Effector memory CD4-positive, alpha-beta T cell (primary cell): ENCODE data around the gene PCBP4.

ENCODE experiments used
- DNase-seq, 3 donors: peaks; one replicate each; pipeline ENCODE4 v3.0.0-alpha.2; 2020
- H3K27ac ChIP-seq: 2 replicates; pipeline ENCODE4 v1.7.0; 2013; ENCODE audit warnings: mild to moderate bottlenecking, low read length, moderate library complexity; ENCODE audit not compliant: insufficient read depth, poor library complexity, severe bottlenecking
- H3K27me3 ChIP-seq: replicated peaks from 2 replicates; pipeline ENCODE4 v1.7.0; 2013; ENCODE audit warnings: mild to moderate bottlenecking, low read length; ENCODE audit not compliant: insufficient read depth, control insufficient read depth, poor library complexity, severe bottlenecking
- H3K36me3 ChIP-seq: 2 replicates; pipeline ENCODE4 v1.7.0; 2013; ENCODE audit warnings: mild to moderate bottlenecking, low read length, moderate library complexity; ENCODE audit not compliant: control insufficient read depth, insufficient read depth
- H3K4me1 ChIP-seq: 2 replicates; pipeline ENCODE4 v1.7.0; 2013; ENCODE audit warnings: low read length, mild to moderate bottlenecking; ENCODE audit not compliant: control insufficient read depth, insufficient read depth, poor library complexity, severe bottlenecking
- H3K4me3 ChIP-seq: 2 replicates; pipeline ENCODE4 v1.7.0; 2013; ENCODE audit warnings: low read length, low read depth, mild to moderate bottlenecking; ENCODE audit not compliant: insufficient read depth, poor library complexity, severe bottlenecking
- H3K9me3 ChIP-seq: 2 replicates; pipeline ENCODE4 v1.7.0; 2013; ENCODE audit warnings: mild to moderate bottlenecking, low read length, moderate library complexity; ENCODE audit not compliant: control insufficient read depth

The PCBP4 gene

GRCh38 chr3:51974277-51974962 lies 7.2 kb upstream of the PCBP4 start:
- Histone ChIP-seq H3K27ac (peak overlapping the region; percentile 64), H3K4me1 (peaks cover 12% of the 10 kb centered on the region), H3K27me3 (no peaks in the 10 kb centered on the region), H3K9me3 (no peaks in the 10 kb centered on the region), H3K4me3 (peak overlapping the region; percentile 94), H3K36me3 (no peaks in the 10 kb centered on the region)
- no peak for DNase-seq

- no peak for DNase-seq
- Histone ChIP-seq H3K27me3 (no peaks in the 10 kb centered on the region), H3K27ac (no peak overlapping the region), H3K4me1 (peaks cover 17% of the 10 kb centered on the region), H3K9me3 (no peaks in the 10 kb centered on the region), H3K36me3 (no peaks in the 10 kb centered on the region), H3K4me3 (no peak overlapping the region)
These were observed 4.1 kb upstream of the PCBP4 start for GRCh38 chr3:51971350-51971749.

GRCh38 chr3:51970606-51971300 lies 3.5 kb upstream of the PCBP4 start:
- Histone ChIP-seq H3K27ac (no peak overlapping the region), H3K4me3 (no peak overlapping the region), H3K27me3 (no peaks in the 10 kb centered on the region), H3K9me3 (no peaks in the 10 kb centered on the region), H3K36me3 (no peaks in the 10 kb centered on the region), H3K4me1 (peaks cover 23% of the 10 kb centered on the region)
- no peak for DNase-seq

- Histone ChIP-seq H3K36me3 (no peaks in the 10 kb centered on the region), H3K9me3 (no peaks in the 10 kb centered on the region), H3K4me3 (no peak overlapping the region), H3K27me3 (no peaks in the 10 kb centered on the region), H3K4me1 (peaks cover 23% of the 10 kb centered on the region), H3K27ac (no peak overlapping the region)
- no peak for DNase-seq
These were observed 2.6 kb upstream of the PCBP4 start for GRCh38 chr3:51969841-51970240.

- Histone ChIP-seq H3K27me3 (no peaks in the 10 kb centered on the region), H3K4me1 (peaks cover 18% of the 10 kb centered on the region), H3K36me3 (no peaks in the 10 kb centered on the region), H3K27ac (no peak overlapping the region), H3K9me3 (no peaks in the 10 kb centered on the region), H3K4me3 (no peak overlapping the region)
- no peak for DNase-seq
These were observed 1.8 kb upstream of the PCBP4 start for GRCh38 chr3:51968883-51969678.

GRCh38 chr3:51968170-51968775 lies 1.0 kb upstream of the PCBP4 start:
- peak overlapping the region; percentile 44 for H3K27ac ChIP-seq

GRCh38 chr3:51966922-51967383 lies 301 bp downstream of the PCBP4 start:
- Histone ChIP-seq H3K9me3 (no peaks in the 10 kb centered on the region), H3K4me1 (peaks cover 16% of the 10 kb centered on the region)

More at GRCh38 chr3:51968170-51968775, 1.0 kb upstream of the PCBP4 start:
- peak overlapping the region; percentile 48 for H3K4me3 ChIP-seq
- no peaks in the 10 kb centered on the region for H3K27me3 ChIP-seq
- H3K36me3 ChIP-seq, result no peaks in the 10 kb centered on the region
- H3K4me1 ChIP-seq, result peaks cover 16% of the 10 kb centered on the region
- DNase-seq, result no peak
- no peaks in the 10 kb centered on the region for H3K9me3 ChIP-seq

GRCh38 chr3:51966486-51966885 lies 768 bp downstream of the PCBP4 start:
- Histone ChIP-seq H3K27me3 (no peaks in the 10 kb centered on the region), H3K4me3 (peak overlapping the region; percentile 53), H3K9me3 (no peaks in the 10 kb centered on the region), H3K27ac (peak overlapping the region; percentile 55), H3K36me3 (no peaks in the 10 kb centered on the region), H3K4me1 (peaks cover 16% of the 10 kb centered on the region)
- no peak for DNase-seq

More at GRCh38 chr3:51966922-51967383, 301 bp downstream of the PCBP4 start:
- Histone ChIP-seq H3K36me3 (no peaks in the 10 kb centered on the region), H3K27me3 (no peaks in the 10 kb centered on the region), H3K4me3 (peak overlapping the region; percentile 53), H3K27ac (peak overlapping the region; percentile 55)
- DNase-seq, result no peak

GRCh38 chr3:51966016-51966415 lies 1.2 kb downstream of the PCBP4 start:
- no peak for DNase-seq
- peaks cover 16% of the 10 kb centered on the region for H3K4me1 ChIP-seq
- no peak overlapping the region for H3K27ac ChIP-seq
- no peaks in the 10 kb centered on the region for H3K27me3 ChIP-seq
- no peak overlapping the region for H3K4me3 ChIP-seq
- H3K36me3 ChIP-seq, result no peaks in the 10 kb centered on the region
- no peaks in the 10 kb centered on the region for H3K9me3 ChIP-seq
